ENCODE results near the gene MFN2.
A peak's percentile ranks its signal among the peaks of the same experiment; 100 is the strongest.

MFN2 gene

DNA sequence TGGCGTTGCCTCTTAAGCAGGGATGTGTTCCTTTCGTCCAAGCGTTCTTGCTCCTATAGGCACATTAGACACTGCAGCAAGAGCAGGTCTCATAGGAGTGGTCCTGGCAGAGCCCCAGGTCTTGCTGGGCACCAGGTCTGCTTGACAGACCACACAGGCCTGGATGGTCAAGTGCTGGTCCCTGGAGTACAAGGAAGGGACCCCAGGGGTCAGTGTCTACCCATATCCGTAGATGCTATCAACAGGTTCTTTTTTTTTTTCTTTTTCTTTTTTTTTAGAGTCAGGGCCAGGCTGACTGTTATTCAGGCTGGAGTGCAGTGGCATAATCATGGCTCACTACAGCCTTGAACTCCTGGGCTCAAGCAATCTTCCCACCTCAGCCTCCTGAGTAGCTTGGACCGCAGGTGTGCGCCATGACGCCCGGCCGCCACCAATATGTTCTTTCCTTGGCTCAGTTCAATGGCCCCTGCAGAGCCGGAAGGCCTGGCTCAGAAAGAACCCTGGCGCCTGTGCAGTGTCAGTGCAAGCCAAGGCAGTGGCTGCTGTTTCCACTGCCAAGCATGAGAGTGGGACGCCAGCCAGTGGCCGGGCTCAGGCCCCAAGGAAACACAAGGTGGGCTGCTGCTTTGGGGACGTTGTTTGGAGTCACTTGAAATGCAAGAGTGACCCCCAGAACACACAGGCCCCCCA lies 72.9 kb downstream of the MFN2 start:
- no peak for DNase-seq

- no peak for DNase-seq
Observed at GRCh38 chr1:12053752-12054548, 73.7 kb downstream of the MFN2 start.

GRCh38 chr1:12055259-12055658 lies 75.0 kb downstream of the MFN2 start:
- no peak for DNase-seq

GRCh38 chr1:12056331-12056841 lies 76.1 kb downstream of the MFN2 start:
- no peak for DNase-seq

DNA sequence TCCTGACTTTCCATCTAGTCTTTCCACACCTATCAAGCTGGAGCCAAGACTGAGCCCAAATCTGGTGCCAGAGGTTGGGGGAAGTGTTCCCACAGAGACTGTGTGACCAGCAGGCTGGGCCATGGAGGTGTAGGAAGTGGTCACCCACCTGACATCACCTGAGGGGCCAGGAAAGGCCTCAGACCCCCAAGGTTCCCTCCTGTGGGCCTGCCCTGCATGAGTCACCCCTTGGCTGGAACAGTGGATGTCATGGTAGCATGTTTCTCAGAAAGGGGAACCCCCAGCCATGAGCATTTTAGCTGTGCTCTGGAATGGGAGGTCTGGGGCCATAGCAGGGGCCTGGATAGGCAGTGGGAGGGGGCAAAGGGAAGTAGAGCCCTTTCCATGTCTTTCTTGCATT lies 77.1 kb downstream of the MFN2 start:
- no peak for DNase-seq

GRCh38 chr1:12057940-12058687 lies 77.9 kb downstream of the MFN2 start:
- no peak for DNase-seq

DNA sequence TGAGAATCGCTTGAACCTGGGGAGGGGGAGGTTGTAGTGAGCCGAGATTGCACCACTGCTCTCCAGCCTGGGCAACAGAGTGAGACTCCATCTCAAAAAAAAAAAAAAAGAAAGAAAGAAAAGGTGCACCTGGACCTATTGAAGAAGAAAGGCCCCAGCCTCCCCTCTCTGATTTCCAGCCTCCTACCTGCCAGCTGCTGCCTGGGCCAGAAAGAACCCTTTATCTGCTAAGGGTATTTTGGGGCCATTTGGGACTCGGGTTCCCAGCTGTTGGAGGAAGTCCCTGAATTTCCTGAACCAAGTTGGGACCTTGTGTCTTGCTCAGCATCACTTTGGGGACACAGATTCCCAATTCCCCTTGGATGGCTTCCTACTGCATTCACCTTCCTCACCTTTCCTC lies 79.0 kb downstream of the MFN2 start:
- no peak for DNase-seq

- peak; percentile 65 for DNase-seq
Observed at GRCh38 chr1:12059722-12060464, 79.6 kb downstream of the MFN2 start.

GRCh38 chr1:12060500-12060899 lies 80.3 kb downstream of the MFN2 start:
- DNase-seq, result no peak

Data from NCI-H2171 (cell line).